HG03442 (cell line): ENCODE measurements around the gene TRIM10.

ENCODE experiments used
- ATAC-seq: cut with Tn5 transposase; IDR thresholded peaks from one replicate; pipeline ENCODE4 v1.9.1; 2021; ENCODE audit warnings: mild to moderate bottlenecking, moderate library complexity; ENCODE audit not compliant: unreplicated experiment

Gene TRIM10

GRCh38 chr6:30160785-30161531 lies at the start of gene TRIM10:
TSS of gene TRIM10 (minus strand) at chr6:30161211. CDS start at chr6:30160858, 353 bp downstream.
- ATAC-seq = no peak

- ATAC-seq = no peak
Observed at GRCh38 chr6:30207619-30208295, 46.7 kb upstream of the TRIM10 start.

- ATAC-seq = no peak
Observed at GRCh38 chr6:30206799-30207618, 46.0 kb upstream of the TRIM10 start.

GRCh38 chr6:30206152-30206551 lies 45.1 kb upstream of the TRIM10 start:
- ATAC-seq = no peak

GRCh38 chr6:30204116-30204515 lies 43.1 kb upstream of the TRIM10 start:
- ATAC-seq = no peak

GRCh38 chr6:30202366-30202765 lies 41.4 kb upstream of the TRIM10 start:
- no peak for ATAC-seq

- no peak for ATAC-seq
Observed at GRCh38 chr6:30200551-30201281, 39.7 kb upstream of the TRIM10 start.

- ATAC-seq = no peak
Observed at GRCh38 chr6:30198166-30199084, 37.4 kb upstream of the TRIM10 start.

- ATAC-seq = no peak
Observed at GRCh38 chr6:30196376-30196775, 35.4 kb upstream of the TRIM10 start.

- ATAC-seq = no peak
Observed at GRCh38 chr6:30195951-30196350, 34.9 kb upstream of the TRIM10 start.

GRCh38 chr6:30194797-30195690 lies 34.0 kb upstream of the TRIM10 start:
- ATAC-seq = no peak

- no peak for ATAC-seq
Observed at GRCh38 chr6:30192076-30192475, 31.1 kb upstream of the TRIM10 start.

GRCh38 chr6:30188541-30188940 lies 27.5 kb upstream of the TRIM10 start:
- no peak for ATAC-seq

GRCh38 chr6:30185846-30186484 lies 25.0 kb upstream of the TRIM10 start:
- ATAC-seq = no peak

GRCh38 chr6:30184417-30185031 lies 23.5 kb upstream of the TRIM10 start:
- ATAC-seq = no peak

- no peak for ATAC-seq
Observed at GRCh38 chr6:30180145-30180544, 19.1 kb upstream of the TRIM10 start.

- ATAC-seq = no peak
Observed at GRCh38 chr6:30178837-30179236, 17.8 kb upstream of the TRIM10 start.

GRCh38 chr6:30175765-30176164 lies 14.8 kb upstream of the TRIM10 start:
- ATAC-seq = no peak
